ENCODE data around the gene PTPRN2.

Gene PTPRN2

GRCh38 chr7:158520825-158521224, 66.8 kb downstream of the PTPRN2 start:
- TF ChIP-seq, protein P1, sequence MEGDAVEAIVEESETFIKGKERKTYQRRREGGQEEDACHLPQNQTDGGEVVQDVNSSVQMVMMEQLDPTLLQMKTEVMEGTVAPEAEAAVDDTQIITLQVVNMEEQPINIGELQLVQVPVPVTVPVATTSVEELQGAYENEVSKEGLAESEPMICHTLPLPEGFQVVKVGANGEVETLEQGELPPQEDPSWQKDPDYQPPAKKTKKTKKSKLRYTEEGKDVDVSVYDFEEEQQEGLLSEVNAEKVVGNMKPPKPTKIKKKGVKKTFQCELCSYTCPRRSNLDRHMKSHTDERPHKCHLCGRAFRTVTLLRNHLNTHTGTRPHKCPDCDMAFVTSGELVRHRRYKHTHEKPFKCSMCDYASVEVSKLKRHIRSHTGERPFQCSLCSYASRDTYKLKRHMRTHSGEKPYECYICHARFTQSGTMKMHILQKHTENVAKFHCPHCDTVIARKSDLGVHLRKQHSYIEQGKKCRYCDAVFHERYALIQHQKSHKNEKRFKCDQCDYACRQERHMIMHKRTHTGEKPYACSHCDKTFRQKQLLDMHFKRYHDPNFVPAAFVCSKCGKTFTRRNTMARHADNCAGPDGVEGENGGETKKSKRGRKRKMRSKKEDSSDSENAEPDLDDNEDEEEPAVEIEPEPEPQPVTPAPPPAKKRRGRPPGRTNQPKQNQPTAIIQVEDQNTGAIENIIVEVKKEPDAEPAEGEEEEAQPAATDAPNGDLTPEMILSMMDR (IDR thresholded peaks at IDR 0.05) = no peak
- H3K27ac ChIP-seq = no peak overlapping the region
- H3K4me3 ChIP-seq = no peak overlapping the region
- no peak for DNase-seq (ENCODE audit: low spot score)

DNA sequence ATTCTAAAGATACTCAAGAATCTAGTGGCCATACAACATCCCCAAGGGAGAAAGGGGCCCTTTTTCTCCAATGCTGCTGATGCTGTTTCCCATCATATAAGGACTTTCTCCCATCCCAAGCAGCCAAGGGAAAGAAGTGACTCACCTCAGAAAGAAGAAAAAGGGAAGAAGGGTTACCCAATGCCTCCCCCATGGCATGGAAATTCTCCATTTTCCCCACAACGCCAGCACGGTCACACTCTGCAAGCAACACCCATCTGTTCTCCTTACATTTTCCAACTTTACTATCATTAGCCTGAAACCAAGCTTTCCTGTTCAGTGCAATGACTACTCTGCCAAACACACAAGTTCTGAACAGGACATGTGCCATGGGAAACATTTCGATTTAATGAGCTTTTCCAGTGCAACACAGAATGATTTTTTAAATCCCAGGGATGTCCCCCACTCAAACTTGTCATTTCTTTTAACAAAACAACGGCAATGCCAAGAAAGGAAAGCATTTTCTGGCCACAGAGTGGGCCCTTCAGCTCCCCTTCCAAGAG, 67.9 kb downstream of the PTPRN2 start:
- Histone ChIP-seq H3K27ac (no peak overlapping the region), H3K4me3 (no peak overlapping the region)
- TF ChIP-seq, protein P1 (IDR thresholded peaks at IDR 0.05) = no peak
- no peak for DNase-seq (ENCODE audit: low spot score)

DNA sequence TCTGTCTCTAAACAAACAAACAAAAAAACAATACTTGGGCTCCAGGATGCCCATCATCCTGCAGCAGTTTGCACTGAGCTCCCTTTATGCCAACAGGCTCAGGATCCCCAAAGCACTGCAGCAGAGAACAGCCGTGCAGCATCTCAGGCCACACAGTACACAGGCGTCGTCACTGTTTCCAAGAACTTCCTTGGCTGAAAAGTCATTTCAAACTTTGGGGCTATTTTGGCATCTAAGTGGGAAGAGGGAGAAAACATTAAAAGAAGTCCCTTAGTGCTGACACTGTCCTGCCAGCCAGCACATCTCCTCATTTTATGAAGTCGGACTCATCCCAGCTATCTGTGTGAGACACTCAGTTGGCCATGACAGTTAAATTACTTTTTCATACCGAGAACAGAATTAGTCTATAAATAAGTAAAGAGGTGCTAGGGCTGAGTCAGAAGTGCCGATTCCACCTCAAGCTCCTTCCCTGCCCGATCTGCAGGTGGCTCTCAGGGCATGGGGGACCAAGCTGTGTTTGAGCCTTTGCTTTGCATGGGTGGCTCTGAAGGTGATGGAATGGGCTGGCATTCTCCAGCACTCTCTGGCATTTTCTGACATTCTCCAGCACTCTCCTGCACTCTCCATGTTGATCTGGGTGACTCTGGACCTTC, 68.5 kb downstream of the PTPRN2 start:
- Histone ChIP-seq H3K4me3 (no peak overlapping the region), H3K27ac (no peak overlapping the region)
- TF ChIP-seq, protein P1 (IDR thresholded peaks at IDR 0.05) = no peak
- no peak for DNase-seq (ENCODE audit: low spot score)

GRCh38 chr7:158517571-158517970, 70.1 kb downstream of the PTPRN2 start:
- H3K27ac ChIP-seq = no peak overlapping the region
- TF ChIP-seq, protein P1 (IDR thresholded peaks at IDR 0.05) = no peak
- no peak overlapping the region for H3K4me3 ChIP-seq
- no peak for DNase-seq (ENCODE audit: low spot score)

GRCh38 chr7:158517072-158517471, 70.6 kb downstream of the PTPRN2 start:
- Histone ChIP-seq H3K4me3 (no peak overlapping the region), H3K27ac (no peak overlapping the region)
- TF ChIP-seq, protein P1 (IDR thresholded peaks at IDR 0.05) = no peak
- no peak for DNase-seq (ENCODE audit: low spot score)

DNA sequence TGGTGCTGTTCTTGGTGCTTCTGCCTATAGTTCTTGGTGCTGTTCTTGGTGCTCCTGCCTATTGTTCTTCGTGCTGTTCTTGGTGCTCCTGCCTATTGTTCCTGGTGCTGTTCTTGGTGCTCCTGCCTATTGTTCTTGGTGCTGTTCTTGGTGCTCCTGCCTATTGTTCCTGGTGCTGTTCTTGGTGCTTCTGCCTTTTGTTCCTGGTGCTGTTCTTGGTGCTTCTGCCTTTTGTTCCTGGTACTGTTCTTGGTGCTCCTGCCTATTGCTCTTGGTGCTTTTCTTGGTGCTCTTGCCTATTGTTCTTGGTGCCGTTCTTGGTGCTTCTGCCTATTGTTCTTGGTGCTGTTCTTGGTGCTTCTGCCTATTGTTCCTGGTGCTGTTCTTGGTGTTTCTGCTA, 71.1 kb downstream of the PTPRN2 start:
- no peak for DNase-seq (ENCODE audit: low spot score)
- Histone ChIP-seq H3K4me3 (no peak overlapping the region), H3K27ac (no peak overlapping the region)
- TF ChIP-seq, protein P1 (IDR thresholded peaks at IDR 0.05) = no peak

DNA sequence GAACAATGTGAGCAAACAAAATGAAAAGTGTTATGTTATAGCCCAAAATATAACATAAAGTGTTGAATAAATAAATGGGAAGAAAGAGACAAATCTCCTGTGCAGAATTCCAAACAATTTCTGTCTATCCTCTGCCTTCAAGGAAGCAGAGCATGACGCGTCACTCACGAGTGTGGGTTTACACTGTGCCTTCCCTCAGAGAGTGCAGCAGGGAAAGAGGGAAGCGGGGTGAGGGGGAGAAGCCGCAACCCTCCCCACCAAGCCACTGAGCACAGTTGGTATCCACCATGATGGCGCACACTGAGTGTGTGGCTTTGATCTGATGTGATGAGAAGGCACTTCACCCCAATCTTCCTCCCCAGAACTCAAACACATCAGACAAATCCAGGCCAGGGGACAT, 74.8 kb downstream of the PTPRN2 start:
- Histone ChIP-seq H3K27ac (no peak overlapping the region), H3K4me3 (no peak overlapping the region)
- TF ChIP-seq, protein P1 (IDR thresholded peaks at IDR 0.05) = no peak
- no peak for DNase-seq (ENCODE audit: low spot score)
